T-cell (primary cell): ENCODE measurements around the gene SRSF5. TPM values are rescaled to one million over a fixed set of nuclear protein-coding genes. Genes with fewer than 3 reads are reported as not detected.
"Not testable (repeated sequence)": the region's sequence is repeated elsewhere in the genome, so short reads cannot be mapped to it uniquely, and the experiment has no call there.

Source experiments
- ATAC-seq, 4 experiments: fragments of 200-7000 bp in 3 of 4; fragments of 150-1000 bp in 1 of 4; cut with Tn5 transposase; replicated peaks in 1 of 4; 1 replicate in 3 of 4; 2 replicates in 1 of 4; pipeline ENCODE4 v1.10.0; 2021; ENCODE audit warnings: moderate library complexity in 3 of 4, mild to moderate bottlenecking in 2 of 4, moderate number of reproducible peaks in 1 of 4
- CTCF ChIA-PET, 2 donors: fragments of 300-600 bp; sonication (Branson Sonifier 250); formaldehyde crosslinking; loops; one replicate each; lab custom pipeline; 2022; ENCODE audit warnings: antibody characterized with exemption in 2 of 2; lab: Charles Lee
- POLR2A ChIA-PET, 2 donors: fragments of 300-600 bp; sonication (Branson Sonifier 250); formaldehyde crosslinking; loops; one replicate each; lab custom pipeline; 2022; ENCODE audit warnings: antibody characterized with exemption in 2 of 2; lab: Charles Lee
- DNase-seq, 35 experiments: peaks; one replicate each; pipeline versions ENCODE4 v3.0.0 to v3.0.0-alpha.2; 2013 to 2023
- H3K27ac ChIP-seq: one replicate; pipeline ENCODE4 v1.5.1; 2013; ENCODE audit warnings: low read length
- H3K27me3 ChIP-seq, 2 experiments: replicated peaks in 1 of 2; 1 replicate in 1 of 2; 2 replicates in 1 of 2; pipeline versions ENCODE4 v1.6.1 to v1.7.0; 2013; ENCODE audit warnings: low read length in 1 of 2, mixed read lengths in 1 of 2; ENCODE audit not compliant: control insufficient read depth in 2 of 2, insufficient read depth in 2 of 2; ENCODE audit errors: extremely low read depth in 1 of 2
- H3K36me3 ChIP-seq, 2 donors: 1 replicate in 1 of 2; 2 replicates in 1 of 2; pipeline versions ENCODE4 v1.6.1 to v1.7.0; 2013; ENCODE audit warnings: low read length in 1 of 2; ENCODE audit not compliant: control insufficient read depth in 2 of 2, insufficient read depth in 1 of 2; ENCODE audit errors: extremely low read depth in 1 of 2
- H3K4me1 ChIP-seq, 2 experiments: 1 replicate in 1 of 2; 2 replicates in 1 of 2; pipeline versions ENCODE4 v1.6.1 to v1.7.0; 2013; ENCODE audit warnings: low read length in 2 of 2, mixed read lengths in 1 of 2; ENCODE audit not compliant: insufficient read depth in 2 of 2, control insufficient read depth in 1 of 2; ENCODE audit errors: extremely low read depth in 1 of 2
- H3K4me3 ChIP-seq, 2 donors: 1 replicate in 1 of 2; 2 replicates in 1 of 2; pipeline versions ENCODE4 v1.5.1 to v1.7.0; 2013; ENCODE audit warnings: mild to moderate bottlenecking in 2 of 2, low read length in 1 of 2, moderate library complexity in 1 of 2; ENCODE audit not compliant: control insufficient read depth in 1 of 2; ENCODE audit errors: extremely low read depth in 1 of 2
- H3K9me3 ChIP-seq: 2 replicates; pipeline ENCODE4 v1.7.0; 2013
- H3K27ac Mint-ChIP-seq, 2 donors: one replicate each; pipeline ENCODE4 v1.8.0; 2020 to 2021; ENCODE audit warnings: mild to moderate bottlenecking in 2 of 2, mixed read lengths in 2 of 2
- H3K27me3 Mint-ChIP-seq, 2 donors: one replicate each; pipeline ENCODE4 v1.8.0; 2021 to 2022; ENCODE audit warnings: mixed read lengths in 2 of 2
- H3K36me3 Mint-ChIP-seq: one replicate; pipeline ENCODE4 v1.8.0; 2021; ENCODE audit warnings: mixed read lengths
- H3K4me1 Mint-ChIP-seq, 3 donors: one replicate each; pipeline ENCODE4 v1.8.0; 2020 to 2022; ENCODE audit warnings: mixed read lengths in 3 of 3, mild to moderate bottlenecking in 1 of 3
- H3K4me3 Mint-ChIP-seq, 3 donors: one replicate each; pipeline ENCODE4 v1.8.0; 2020 to 2022; ENCODE audit warnings: mild to moderate bottlenecking in 3 of 3, mixed read lengths in 3 of 3, moderate library complexity in 3 of 3
- H3K9me3 Mint-ChIP-seq, 3 donors: one replicate each; pipeline ENCODE4 v1.8.0; 2020 to 2022; ENCODE audit warnings: mixed read lengths in 3 of 3
- WGBS: methylation state at CpG from one replicate; pipeline ENCODE4 v1.1.5; 2013; ENCODE audit warnings: missing lambda C conversion rate; ENCODE audit not compliant: insufficient coverage; 5-methylcytosine and 5-hydroxymethylcytosine counted together
- total RNA-seq, 35 experiments: library from RNA in 6 of 35; stranded (reverse) in 6 of 35; fragments of 120-200 nt in 1 of 35; gene quantifications; one replicate each; pipeline versions ENCODE4 v1.2.1 to v1.2.4 and lab custom pipeline; 2013 to 2026

The SRSF5 gene
- total RNA-seq, 5 donors from 2014 or later (not counting 1 experiment from before 2014, with no cell fraction given), result 788 to 1,543 (median 848) TPM

- 100% methylated on average over 6 of the region's 8 CpGs for WGBS
- H3K27ac Mint-ChIP-seq, DNase-seq, H3K27ac ChIP-seq, H3K4me3 ChIP-seq, H3K27me3 ChIP-seq, H3K36me3 Mint-ChIP-seq, H3K36me3 ChIP-seq, H3K9me3 Mint-ChIP-seq, H3K4me3 Mint-ChIP-seq, ATAC-seq, H3K4me1 ChIP-seq, POLR2A ChIA-PET, H3K9me3 ChIP-seq: not testable (repeated sequence)
- H3K27me3 Mint-ChIP-seq, result peaks cover 7 to 16% of the 10 kb centered on the region in 2 donors
- CTCF ChIA-PET, result interaction anchor here in 1 of 2 donors (0.7 kb wide), 1 partner anchor 100 kb away, joined by 3 read pairs; no protein-coding TSS in a partner anchor
- peaks cover 4 to 18% (median 7%) of the 10 kb centered on the region in 3 donors for H3K4me1 Mint-ChIP-seq
Observed at GRCh38 chr14:69731919-69732598, 34.9 kb upstream of the SRSF5 start.

GRCh38 chr14:69736405-69736804, 30.5 kb upstream of the SRSF5 start:
- H3K4me3 Mint-ChIP-seq, H3K27ac Mint-ChIP-seq, H3K27me3 ChIP-seq, H3K9me3 Mint-ChIP-seq, H3K9me3 ChIP-seq, H3K36me3 Mint-ChIP-seq, H3K4me3 ChIP-seq, POLR2A ChIA-PET, H3K4me1 ChIP-seq, DNase-seq, H3K36me3 ChIP-seq, ATAC-seq, H3K27ac ChIP-seq, H3K4me1 Mint-ChIP-seq: not testable (repeated sequence)
- 100% methylated on average over 3 of the region's 4 CpGs for WGBS
- CTCF ChIA-PET, result interaction anchor here (0.6 to 0.7 kb wide), 2 partner anchors 13 to 72 kb away, joined by 3 to 5 read pairs; no protein-coding TSS in a partner anchor
- peaks cover 7 to 12% of the 10 kb centered on the region in 2 donors for H3K27me3 Mint-ChIP-seq

DNA sequence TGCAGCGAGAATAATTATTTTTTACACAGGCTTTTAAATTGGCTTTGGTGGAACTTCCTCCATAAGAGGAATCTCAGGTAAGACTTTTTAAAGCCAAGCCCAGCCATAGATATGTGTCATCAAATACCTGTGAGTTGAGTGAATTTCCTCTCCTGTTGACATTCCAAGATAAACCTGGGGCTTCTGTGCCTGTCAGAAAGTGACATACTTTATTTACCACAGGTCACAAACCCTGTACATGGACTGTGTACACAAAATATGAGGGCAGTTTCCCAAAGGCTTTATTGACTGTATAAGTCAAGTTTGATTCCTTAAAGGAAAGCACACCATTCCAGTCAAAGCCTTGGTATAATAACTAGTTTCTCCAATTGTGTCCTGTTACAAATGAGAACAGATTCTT, 25.9 kb upstream of the SRSF5 start:
- Mint-ChIP-seq H3K36me3 (peaks cover 3% of the 10 kb centered on the region), H3K9me3 (peaks cover 0 to 3% (median 0%) of the 10 kb centered on the region in 3 donors), H3K27me3 (peaks cover 0 to 3% of the 10 kb centered on the region in 2 donors), H3K4me3 (no peak overlapping the region), H3K4me1 (peaks cover 2 to 4% (median 2%) of the 10 kb centered on the region in 3 donors), H3K27ac (no peak overlapping the region)
- ATAC-seq (no peak), DNase-seq (no peak)
- no CpG with 5 or more reads among the region's 1 CpG for WGBS
- ChIA-PET POLR2A (no interaction called here), CTCF (no interaction called here)
- H3K4me3 ChIP-seq, result no peak overlapping the region
- no peak overlapping the region for H3K27ac ChIP-seq
- no peaks in the 10 kb centered on the region for H3K36me3 ChIP-seq
- H3K27me3 ChIP-seq, result peaks cover 0 to 3% of the 10 kb centered on the region in 2 experiments
- H3K4me1 ChIP-seq, result no peaks in the 10 kb centered on the region
- no peaks in the 10 kb centered on the region for H3K9me3 ChIP-seq

- H3K4me1 Mint-ChIP-seq, result peaks cover 5 to 15% (median 8%) of the 10 kb centered on the region in 3 donors
- no peaks in the 10 kb centered on the region for H3K36me3 Mint-ChIP-seq
- Histone ChIP-seq H3K27ac (no peak overlapping the region), H3K36me3 (no peaks in the 10 kb centered on the region), H3K4me3 (no peak overlapping the region), H3K27me3 (no peaks in the 10 kb centered on the region), H3K9me3 (no peaks in the 10 kb centered on the region), H3K4me1 (no peaks in the 10 kb centered on the region)
- ChIA-PET POLR2A (no interaction called here), CTCF (no interaction called here)
- H3K9me3 Mint-ChIP-seq, result no peaks in the 10 kb centered on the region
- DNase-seq (no peak), ATAC-seq (no peak)
- H3K27ac Mint-ChIP-seq, result no peak overlapping the region
- H3K4me3 Mint-ChIP-seq, result no peak overlapping the region
- WGBS, result no CpG with 5 or more reads among the region's 1 CpG
- no peaks in the 10 kb centered on the region for H3K27me3 Mint-ChIP-seq
Observed at GRCh38 chr14:69749956-69750355, 17.0 kb upstream of the SRSF5 start.

DNA sequence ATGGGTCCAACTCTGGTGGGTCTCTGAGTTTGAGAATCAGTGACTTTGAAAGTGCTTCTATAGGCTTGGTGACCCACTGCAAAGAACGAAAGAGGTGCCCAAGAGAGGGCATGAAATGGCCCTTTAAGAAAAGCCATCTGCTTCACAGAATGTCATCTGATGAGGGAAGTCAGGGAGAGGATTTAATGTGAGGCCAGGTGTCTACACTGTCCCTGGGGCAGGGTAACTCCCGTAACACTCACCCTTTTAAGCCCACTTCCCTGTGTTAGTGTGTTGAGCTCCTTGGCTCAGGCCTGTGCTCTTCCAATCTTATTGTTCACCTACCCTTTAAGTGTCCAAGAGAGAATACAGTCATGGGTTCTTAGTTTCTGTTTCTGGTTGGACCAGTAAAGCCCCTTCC, 16.4 kb upstream of the SRSF5 start:
- ATAC-seq (no peak), DNase-seq (no peak)
- Histone ChIP-seq H3K36me3 (no peaks in the 10 kb centered on the region), H3K27ac (no peak overlapping the region), H3K4me3 (no peak overlapping the region), H3K4me1 (peaks cover 3 to 4% of the 10 kb centered on the region in 2 experiments), H3K9me3 (no peaks in the 10 kb centered on the region), H3K27me3 (no peaks in the 10 kb centered on the region)
- ChIA-PET POLR2A (no interaction called here), CTCF (interaction anchor here in 1 of 2 donors (0.7 kb wide), 1 partner anchor 23 kb away, joined by 4 read pairs; no protein-coding TSS in a partner anchor)
- Mint-ChIP-seq H3K4me3 (no peak overlapping the region), H3K27me3 (no peaks in the 10 kb centered on the region), H3K9me3 (no peaks in the 10 kb centered on the region), H3K4me1 (peaks cover 9 to 21% (median 12%) of the 10 kb centered on the region in 3 donors), H3K36me3 (no peaks in the 10 kb centered on the region), H3K27ac (no peak overlapping the region)
- no CpG with 5 or more reads among the region's 2 CpGs for WGBS

DNA sequence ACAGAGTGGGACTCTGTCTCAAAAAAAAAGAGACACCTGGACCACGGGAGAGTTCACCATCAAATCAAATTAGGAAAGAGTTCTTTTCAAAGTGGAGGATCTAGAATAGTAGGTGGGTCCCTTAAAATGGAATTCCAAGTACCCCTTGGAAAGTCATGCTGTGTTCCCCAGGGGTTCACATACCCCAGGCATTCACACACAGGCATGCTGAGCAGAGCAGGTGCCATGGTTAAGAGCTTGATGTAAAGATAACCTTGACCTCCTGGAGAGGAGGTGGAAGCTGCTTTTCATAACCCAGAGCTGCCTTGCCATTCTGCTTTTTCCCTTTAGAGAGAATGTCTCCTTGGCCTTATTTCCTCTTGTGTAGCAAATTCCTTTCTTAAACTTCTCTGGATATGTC, 14.2 kb upstream of the SRSF5 start:
- POLR2A ChIA-PET, result interaction anchor here in 1 of 2 donors (0.6 kb wide), 1 partner anchor 1005 kb away, joined by 3 read pairs; no protein-coding TSS in a partner anchor
- no peaks in the 10 kb centered on the region for H3K27me3 Mint-ChIP-seq
- DNase-seq (no peak), ATAC-seq (no peak)
- no peaks in the 10 kb centered on the region for H3K9me3 Mint-ChIP-seq
- Histone ChIP-seq H3K4me1 (peaks cover 7 to 9% of the 10 kb centered on the region in 2 experiments), H3K4me3 (no peak overlapping the region), H3K27ac (no peak overlapping the region), H3K9me3 (no peaks in the 10 kb centered on the region), H3K27me3 (no peaks in the 10 kb centered on the region), H3K36me3 (no peaks in the 10 kb centered on the region)
- H3K4me3 Mint-ChIP-seq, result no peak overlapping the region
- peaks cover 12 to 18% (median 17%) of the 10 kb centered on the region in 3 donors for H3K4me1 Mint-ChIP-seq
- CTCF ChIA-PET, result no interaction called here
- no peak overlapping the region for H3K27ac Mint-ChIP-seq
- no CpG with 5 or more reads among the region's 1 CpG for WGBS
- no peaks in the 10 kb centered on the region for H3K36me3 Mint-ChIP-seq
